ENCODE measurements around the gene CCT5.

Gene CCT5

DNA sequence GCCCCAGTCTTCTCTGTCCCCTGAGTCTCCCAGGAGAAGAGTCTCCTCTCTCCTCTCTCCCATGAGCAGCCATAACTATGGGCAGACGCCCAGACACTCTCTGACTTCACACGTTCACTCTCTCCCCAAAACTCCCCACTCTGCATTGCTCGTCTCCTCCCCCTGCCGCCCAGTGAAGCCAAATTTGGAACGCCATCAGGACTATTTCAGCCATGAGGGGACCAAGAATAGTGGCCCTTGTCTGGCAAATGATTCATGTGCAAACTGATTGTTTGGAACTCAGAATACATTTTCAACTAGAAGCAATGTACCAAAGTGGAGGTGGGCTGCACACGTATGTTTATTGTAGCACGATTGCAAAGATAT, 36.8 kb downstream of the CCT5 start (continued):
- TF ChIP-seq, protein P1, sequence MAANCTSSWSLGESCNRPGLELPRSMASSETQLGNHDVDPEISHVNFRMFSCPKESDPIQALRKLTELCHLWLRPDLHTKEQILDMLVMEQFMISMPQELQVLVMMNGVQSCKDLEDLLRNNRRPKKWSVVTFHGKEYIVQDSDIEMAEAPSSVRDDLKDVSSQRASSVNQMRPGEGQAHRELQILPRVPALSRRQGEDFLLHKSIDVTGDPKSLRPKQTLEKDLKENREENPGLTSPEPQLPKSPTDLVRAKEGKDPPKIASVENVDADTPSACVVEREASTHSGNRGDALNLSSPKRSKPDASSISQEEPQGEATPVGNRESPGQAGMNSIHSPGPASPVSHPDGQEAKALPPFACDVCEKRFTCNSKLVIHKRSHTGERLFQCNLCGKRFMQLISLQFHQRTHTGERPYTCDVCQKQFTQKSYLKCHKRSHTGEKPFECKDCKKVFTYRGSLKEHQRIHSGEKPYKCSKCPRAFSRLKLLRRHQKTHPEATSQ (tag by site-specific recombination; IDR thresholded peaks at IDR 0.05): no peak
- TF ChIP-seq ZNF24 (tag by site-specific recombination; IDR thresholded peaks at IDR 0.05) (no peak), ZNF114 (tag by site-specific recombination; IDR thresholded peaks at IDR 0.05) (no peak), KLF1 (tag by site-specific recombination; IDR thresholded peaks at IDR 0.05) (no peak), ZNF266 (tag by site-specific recombination; IDR thresholded peaks at IDR 0.05; ENCODE audit: low read depth) (no peak), ZNF175 (tag by site-specific recombination; IDR thresholded peaks at IDR 0.05) (no peak), ZBTB48 (tag by site-specific recombination; IDR thresholded peaks at IDR 0.05) (no peak), ZBTB7A (tag by site-specific recombination; IDR thresholded peaks at IDR 0.05; ENCODE audit: low read depth) (no peak), SP7 (tag by site-specific recombination; IDR thresholded peaks at IDR 0.05) (no peak)

DNA sequence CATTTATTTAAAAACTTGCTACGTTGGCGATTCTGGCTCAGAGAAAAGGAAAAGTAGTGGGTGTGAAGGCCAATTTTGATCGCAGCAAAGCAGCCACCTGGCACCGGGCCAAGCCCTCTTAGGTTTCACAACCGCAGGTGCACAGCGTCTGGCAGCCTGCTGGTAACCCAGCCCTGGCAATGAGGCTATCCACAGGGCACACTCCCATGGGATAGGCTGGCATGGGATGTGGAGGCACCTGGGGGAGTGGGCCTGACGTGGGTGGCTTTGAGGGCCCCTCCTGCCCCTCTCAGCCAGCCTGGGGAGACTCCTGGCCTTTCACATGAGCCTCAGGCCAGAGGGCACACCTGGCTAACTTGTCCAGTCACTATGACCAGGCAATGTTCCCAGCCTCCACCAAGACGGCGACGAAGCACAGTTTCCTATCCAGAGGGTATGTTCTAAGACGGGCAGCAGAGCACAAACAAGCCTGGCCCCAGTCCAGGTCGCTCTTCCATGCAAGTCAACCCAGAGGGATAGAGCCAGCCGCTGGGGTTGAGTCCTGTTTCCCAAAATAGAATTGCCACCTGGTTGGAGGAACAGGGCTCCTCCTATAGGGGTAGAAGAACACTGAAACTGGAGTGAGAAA, 38.6 kb downstream of the CCT5 start:
- Histone ChIP-seq H3K36me3 (ENCODE audit: control insufficient read depth in 2 of 2, insufficient read depth in 1 of 2, low read length in 2 of 2) (peaks cover 4 to 7% of the 10 kb centered on the region in 2 experiments; a peak in 2 of 3 replicates), H3K4me1 (ENCODE audit: control insufficient read depth, insufficient read depth, low read length) (peaks cover 19% of the 10 kb centered on the region), H3K27ac (ENCODE audit: extremely low read depth, low read depth, low read length) (peak overlapping the region; percentile 53), H3K9me3 (ENCODE audit: control insufficient read depth, insufficient read depth, low read depth, low read length) (no peaks in the 10 kb centered on the region), H3K4me3 (ENCODE audit: low read depth, low read length) (no peak overlapping the region)
- POLR2A ChIA-PET: interaction anchor here (0.6 to 1.0 kb wide), 2 partner anchors 38 to 65 kb away, joined by 4 read pairs; partner anchors contain the start of gene MARCHF6
- CTCF ChIA-PET: no interaction called here
- TF ChIP-seq ZSCAN30 (tag by site-specific recombination; IDR thresholded peaks at IDR 0.05) (peak; percentile 62; the same call in 1 of the 2 replicates), ZNF404 (tag by site-specific recombination; IDR thresholded peaks at IDR 0.05) (no peak), ZIC2 (tag by site-specific recombination; IDR thresholded peaks at IDR 0.05) (peak; percentile 94), KLF1 (tag by site-specific recombination; IDR thresholded peaks at IDR 0.05) (peak; percentile 68; the same call in 1 of the 2 replicates), ZNF843 (tag by site-specific recombination; IDR thresholded peaks at IDR 0.05) (peak; percentile 75), ZNF677 (tag by site-specific recombination; IDR thresholded peaks at IDR 0.05) (peak; percentile 66; the same call in 1 of the 2 replicates), ZNF623 (tag by site-specific recombination; IDR thresholded peaks at IDR 0.05) (0 out of 2 replicates have a peak, but pooled peaks have one; percentile 6), ZNF174 (tag by site-specific recombination; IDR thresholded peaks at IDR 0.05) (peak; percentile 95; the same call in 1 of the 2 replicates), ZNF423 (tag by site-specific recombination; IDR thresholded peaks at IDR 0.05) (peak; percentile 93), ZNF830 (tag by site-specific recombination; IDR thresholded peaks at IDR 0.05; ENCODE audit: low read depth) (peak; percentile 88), ZNF629 (tag by site-specific recombination; IDR thresholded peaks at IDR 0.05) (0 out of 2 replicates have a peak, but pooled peaks have one; percentile 32), ZNF558 (tag by site-specific recombination; IDR thresholded peaks at IDR 0.05) (peak; percentile 28; the same call in 1 of the 2 replicates), ZNF529 (tag by site-specific recombination; IDR thresholded peaks at IDR 0.05; ENCODE audit: insufficient replicate concordance) (peak; percentile 78), ZNF561 (tag by site-specific recombination; IDR thresholded peaks at IDR 0.05; ENCODE audit: borderline replicate concordance) (peak; percentile 97), ZNF76 (tag by site-specific recombination; IDR thresholded peaks at IDR 0.05; ENCODE audit: borderline replicate concordance, low read depth) (no peak), ZNF548 (tag by site-specific recombination; IDR thresholded peaks at IDR 0.05) (no peak), ZSCAN16 (tag by site-specific recombination; IDR thresholded peaks at IDR 0.05) (peak; percentile 73; the same call in 1 of the 2 replicates), KLF10 (tag by site-specific recombination; IDR thresholded peaks at IDR 0.05) (peak; percentile 77; the same call in 1 of the 2 replicates), ZNF391 (tag by site-specific recombination; IDR thresholded peaks at IDR 0.05; ENCODE audit: borderline replicate concordance, low read depth) (no peak), SP7 (tag by site-specific recombination; IDR thresholded peaks at IDR 0.05) (peak; percentile 65)
- TF ChIP-seq, protein P2, sequence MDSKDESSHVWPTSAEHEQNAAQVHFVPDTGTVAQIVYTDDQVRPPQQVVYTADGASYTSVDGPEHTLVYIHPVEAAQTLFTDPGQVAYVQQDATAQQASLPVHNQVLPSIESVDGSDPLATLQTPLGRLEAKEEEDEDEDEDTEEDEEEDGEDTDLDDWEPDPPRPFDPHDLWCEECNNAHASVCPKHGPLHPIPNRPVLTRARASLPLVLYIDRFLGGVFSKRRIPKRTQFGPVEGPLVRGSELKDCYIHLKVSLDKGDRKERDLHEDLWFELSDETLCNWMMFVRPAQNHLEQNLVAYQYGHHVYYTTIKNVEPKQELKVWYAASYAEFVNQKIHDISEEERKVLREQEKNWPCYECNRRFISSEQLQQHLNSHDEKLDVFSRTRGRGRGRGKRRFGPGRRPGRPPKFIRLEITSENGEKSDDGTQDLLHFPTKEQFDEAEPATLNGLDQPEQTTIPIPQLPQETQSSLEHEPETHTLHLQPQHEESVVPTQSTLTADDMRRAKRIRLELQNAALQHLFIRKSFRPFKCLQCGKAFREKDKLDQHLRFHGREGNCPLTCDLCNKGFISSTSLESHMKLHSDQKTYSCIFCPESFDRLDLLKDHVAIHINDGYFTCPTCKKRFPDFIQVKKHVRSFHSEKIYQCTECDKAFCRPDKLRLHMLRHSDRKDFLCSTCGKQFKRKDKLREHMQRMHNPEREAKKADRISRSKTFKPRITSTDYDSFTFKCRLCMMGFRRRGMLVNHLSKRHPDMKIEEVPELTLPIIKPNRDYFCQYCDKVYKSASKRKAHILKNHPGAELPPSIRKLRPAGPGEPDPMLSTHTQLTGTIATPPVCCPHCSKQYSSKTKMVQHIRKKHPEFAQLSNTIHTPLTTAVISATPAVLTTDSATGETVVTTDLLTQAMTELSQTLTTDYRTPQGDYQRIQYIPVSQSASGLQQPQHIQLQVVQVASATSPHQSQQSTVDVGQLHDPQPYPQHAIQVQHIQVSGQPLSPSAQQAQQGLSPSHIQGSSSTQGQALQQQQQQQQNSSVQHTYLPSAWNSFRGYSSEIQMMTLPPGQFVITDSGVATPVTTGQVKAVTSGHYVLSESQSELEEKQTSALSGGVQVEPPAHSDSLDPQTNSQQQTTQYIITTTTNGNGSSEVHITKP (tag by site-specific recombination; IDR thresholded peaks at IDR 0.05): no peak
- TF ChIP-seq, protein P3, sequence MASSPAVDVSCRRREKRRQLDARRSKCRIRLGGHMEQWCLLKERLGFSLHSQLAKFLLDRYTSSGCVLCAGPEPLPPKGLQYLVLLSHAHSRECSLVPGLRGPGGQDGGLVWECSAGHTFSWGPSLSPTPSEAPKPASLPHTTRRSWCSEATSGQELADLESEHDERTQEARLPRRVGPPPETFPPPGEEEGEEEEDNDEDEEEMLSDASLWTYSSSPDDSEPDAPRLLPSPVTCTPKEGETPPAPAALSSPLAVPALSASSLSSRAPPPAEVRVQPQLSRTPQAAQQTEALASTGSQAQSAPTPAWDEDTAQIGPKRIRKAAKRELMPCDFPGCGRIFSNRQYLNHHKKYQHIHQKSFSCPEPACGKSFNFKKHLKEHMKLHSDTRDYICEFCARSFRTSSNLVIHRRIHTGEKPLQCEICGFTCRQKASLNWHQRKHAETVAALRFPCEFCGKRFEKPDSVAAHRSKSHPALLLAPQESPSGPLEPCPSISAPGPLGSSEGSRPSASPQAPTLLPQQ (tag by site-specific recombination; IDR thresholded peaks at IDR 0.05): peak; percentile 55; the same call in 1 of the 2 replicates
- TF ChIP-seq, protein P4, sequence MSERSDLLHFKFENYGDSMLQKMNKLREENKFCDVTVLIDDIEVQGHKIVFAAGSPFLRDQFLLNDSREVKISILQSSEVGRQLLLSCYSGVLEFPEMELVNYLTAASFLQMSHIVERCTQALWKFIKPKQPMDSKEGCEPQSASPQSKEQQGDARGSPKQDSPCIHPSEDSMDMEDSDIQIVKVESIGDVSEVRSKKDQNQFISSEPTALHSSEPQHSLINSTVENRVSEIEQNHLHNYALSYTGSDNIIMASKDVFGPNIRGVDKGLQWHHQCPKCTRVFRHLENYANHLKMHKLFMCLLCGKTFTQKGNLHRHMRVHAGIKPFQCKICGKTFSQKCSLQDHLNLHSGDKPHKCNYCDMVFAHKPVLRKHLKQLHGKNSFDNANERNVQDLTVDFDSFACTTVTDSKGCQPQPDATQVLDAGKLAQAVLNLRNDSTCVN (tag by site-specific recombination; optimal IDR thresholded peaks at IDR 0.05): peak; percentile 24
